Cerebellar nuclear complex (tissue), 1 donor: ENCODE data around the gene LTA4H.

ENCODE experiments used
- DNase-seq, 2 experiments: peaks; one replicate each; lab custom pipeline; 2025; lab: John Stamatoyannopoulos, UW

Gene LTA4H

GRCh38 chr12:95959107-95959506, 76.3 kb downstream of the LTA4H start:
- DNase-seq, result no peak

GRCh38 chr12:95956557-95957145, 78.7 kb downstream of the LTA4H start:
- peak; percentile 43 to 69 for DNase-seq

GRCh38 chr12:95955549-95956159, 79.7 kb downstream of the LTA4H start:
- no peak for DNase-seq

- no peak for DNase-seq
Observed at GRCh38 chr12:95953000-95953399, 82.4 kb downstream of the LTA4H start.

GRCh38 chr12:95951515-95951914, 83.9 kb downstream of the LTA4H start:
- no peak for DNase-seq
